HepG2 (cell line): ENCODE measurements around the gene ZSCAN31. TPM values are rescaled to one million over a fixed set of nuclear protein-coding genes. Genes with fewer than 3 reads are reported as not detected.

Experiments used
- HNRNPH1 ChIP-seq: fragments of 200-400 bp; formaldehyde crosslinking; optimal IDR thresholded peaks from 2 replicates; pipeline ENCODE3; 2017; ENCODE audit warnings: mild to moderate bottlenecking, low read depth, low read length
- HNRNPK ChIP-seq: fragments of 200-400 bp; formaldehyde crosslinking; IDR thresholded peaks from 2 replicates; pipeline ENCODE4 v1.6.1; 2018; ENCODE audit warnings: low read length, low read depth, moderate library complexity, mild to moderate bottlenecking; ENCODE audit not compliant: poor library complexity, severe bottlenecking
- IRX3 ChIP-seq: sonication (generic); formaldehyde crosslinking; IDR thresholded peaks from 2 replicates; pipeline ENCODE4 v1.8.1; 2023; ENCODE audit warnings: mild to moderate bottlenecking, low read depth, missing genetic modification reagents, borderline replicate concordance
- MIER2 ChIP-seq: IDR thresholded peaks from 2 replicates; pipeline ENCODE4 v1.6.1; 2016; ENCODE audit warnings: missing biosample characterization, missing genetic modification reagents
- SSRP1 ChIP-seq: IDR thresholded peaks from 2 replicates; pipeline ENCODE4 v1.6.1; 2016; ENCODE audit warnings: control low read depth
- STAT5B ChIP-seq: sonication (generic); formaldehyde crosslinking; IDR thresholded peaks from 2 replicates; pipeline ENCODE4 v1.4.0; 2020; ENCODE audit warnings: missing genetic modification reagents
- ZNF232 ChIP-seq: sonication (generic); formaldehyde crosslinking; IDR thresholded peaks from 2 replicates; pipeline ENCODE4 v1.4.0; 2020; ENCODE audit warnings: missing genetic modification reagents, borderline replicate concordance
- ZNF501 ChIP-seq: sonication (generic); formaldehyde crosslinking; IDR thresholded peaks from 2 replicates; pipeline ENCODE4 v1.5.1; 2020; ENCODE audit warnings: mild to moderate bottlenecking, moderate library complexity, missing genetic modification reagents
- ZNF570 ChIP-seq: sonication (generic); formaldehyde crosslinking; IDR thresholded peaks from 2 replicates; pipeline ENCODE4 v1.4.0; 2020; ENCODE audit warnings: mild to moderate bottlenecking, missing genetic modification reagents, borderline replicate concordance
- ZNF614 ChIP-seq: IDR thresholded peaks from 2 replicates; pipeline ENCODE4 v1.6.1; 2018; ENCODE audit warnings: missing biosample characterization, missing genetic modification reagents, inconsistent platforms, borderline replicate concordance
- ZNF766 ChIP-seq: sonication (generic); formaldehyde crosslinking; IDR thresholded peaks from 2 replicates; pipeline ENCODE4 v1.5.0; 2020; ENCODE audit warnings: missing genetic modification reagents, borderline replicate concordance
- ZNF777 ChIP-seq: sonication (generic); formaldehyde crosslinking; IDR thresholded peaks from 2 replicates; pipeline ENCODE4 v1.4.0; 2020; ENCODE audit warnings: missing genetic modification reagents
- ZSCAN25 ChIP-seq: sonication (generic); formaldehyde crosslinking; IDR thresholded peaks from 2 replicates; pipeline ENCODE4 v1.8.0; 2022; ENCODE audit warnings: mild to moderate bottlenecking, missing genetic modification reagents
- polyA plus RNA-seq, 8 experiments: library from polyadenylated mRNA; depleted of rRNA in 3 of 8; stranded (reverse) in 7 of 8; unstranded in 1 of 8; fragments of >200 nt; fragmentation: Illumina TruSeq in 4 of 8; extraction: Trizol in 4 of 8; gene quantifications; 2 replicates each; pipeline versions ENCODE4 v1.2.1 to v1.2.3, GENCODE V29; 2011 to 2016; ENCODE audit warnings: low read depth in 4 of 8, missing spikeins in 1 of 8, mixed read lengths in 1 of 8; ENCODE audit not compliant: insufficient read depth in 1 of 8
- total RNA-seq, 5 experiments: library from RNA; depleted of rRNA; stranded (reverse); fragments of >200 nt; fragmentation: Illumina TruSeq; extraction: Trizol; gene quantifications; 2 replicates each; pipeline ENCODE4 v1.2.3, GENCODE V29; 2016; ENCODE audit warnings: low read depth in 1 of 5
- TF ChIP-seq, protein P1 (sequence below): sonication (generic); formaldehyde crosslinking; IDR thresholded peaks from 2 replicates; pipeline ENCODE4 v1.4.0; 2020; ENCODE audit warnings: missing genetic modification reagents; ENCODE audit errors: not compliant biosample characterization
- TF ChIP-seq, protein P2 (sequence below), 2 experiments: sonication (generic) in 1 of 2; formaldehyde crosslinking in 1 of 2; IDR thresholded peaks; 2 replicates each; pipeline versions ENCODE4 v1.4.0 to v1.6.1; 2018 to 2020; ENCODE audit warnings: missing genetic modification reagents in 2 of 2, borderline replicate concordance in 1 of 2, low read depth in 1 of 2, mild to moderate bottlenecking in 1 of 2, missing biosample characterization in 1 of 2
- TF ChIP-seq, protein P3 (sequence below): sonication (generic); formaldehyde crosslinking; conservative IDR thresholded peaks from 2 replicates; pipeline ENCODE4 v1.4.0; 2020; ENCODE audit warnings: mild to moderate bottlenecking, missing genetic modification reagents, moderate library complexity
- TF ChIP-seq, protein P4 (sequence below): sonication (generic); formaldehyde crosslinking; IDR thresholded peaks from 2 replicates; pipeline ENCODE4 v1.8.1; 2023; ENCODE audit warnings: mild to moderate bottlenecking, inconsistent platforms, moderate library complexity, missing genetic modification reagents, borderline replicate concordance
- TF ChIP-seq, protein P5 (sequence below): sonication (generic); formaldehyde crosslinking; IDR thresholded peaks from 2 replicates; pipeline ENCODE4 v1.8.1; 2023; ENCODE audit warnings: mild to moderate bottlenecking, moderate library complexity, missing genetic modification reagents

ZSCAN31 gene
- total and polyA plus RNA-seq, 2 of the 13 experiments (the other 11 are each of a cell fraction or from before 2014, with no cell fraction given) = 5.3 to 6.2 TPM

DNA sequence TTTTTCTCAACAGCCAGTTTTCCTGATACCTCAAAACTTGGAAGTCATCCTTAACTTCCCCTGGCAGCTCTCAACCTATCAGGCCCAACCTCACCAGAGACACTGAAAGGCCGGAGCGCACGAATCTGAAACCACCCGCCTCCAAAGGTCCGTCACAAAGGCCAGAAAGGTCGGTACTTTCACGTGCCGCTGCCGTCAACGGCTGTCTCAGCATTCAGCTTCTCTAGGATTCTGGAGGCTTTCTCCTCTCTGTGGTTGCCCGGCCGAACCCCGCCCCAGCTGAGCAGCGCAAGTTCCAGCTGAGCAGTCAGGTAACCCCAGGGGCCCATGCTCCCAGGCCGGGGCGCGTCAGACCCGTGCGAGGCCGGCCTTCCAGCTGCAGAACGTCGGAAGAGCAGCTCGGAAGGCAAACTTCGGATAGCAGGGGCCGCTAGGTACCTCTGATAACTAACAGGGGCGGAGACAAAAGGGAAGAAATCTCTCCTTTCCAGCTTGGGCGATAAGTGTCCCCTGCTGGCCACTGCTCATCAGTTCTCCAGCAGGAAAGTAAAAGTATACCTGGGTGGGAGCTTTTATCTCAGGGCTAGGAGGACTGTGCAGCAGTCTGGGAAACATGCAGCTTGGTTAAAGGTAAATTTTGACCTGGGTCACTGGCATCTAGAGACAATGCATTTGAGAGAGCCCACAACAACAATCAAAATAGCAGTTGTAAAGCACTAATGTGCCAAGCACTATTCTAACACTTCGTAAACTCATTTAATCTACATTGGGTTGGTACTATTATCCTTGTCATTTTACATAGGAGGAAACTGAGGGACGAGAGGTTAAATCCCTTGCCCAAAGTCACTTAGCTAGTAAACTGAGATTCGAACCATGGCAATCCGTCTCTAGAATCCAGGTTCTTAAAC lies 47.5 kb upstream of the ZSCAN31 start (continued):
- TF ChIP-seq STAT5B = no peak
- TF ChIP-seq, protein P1, sequence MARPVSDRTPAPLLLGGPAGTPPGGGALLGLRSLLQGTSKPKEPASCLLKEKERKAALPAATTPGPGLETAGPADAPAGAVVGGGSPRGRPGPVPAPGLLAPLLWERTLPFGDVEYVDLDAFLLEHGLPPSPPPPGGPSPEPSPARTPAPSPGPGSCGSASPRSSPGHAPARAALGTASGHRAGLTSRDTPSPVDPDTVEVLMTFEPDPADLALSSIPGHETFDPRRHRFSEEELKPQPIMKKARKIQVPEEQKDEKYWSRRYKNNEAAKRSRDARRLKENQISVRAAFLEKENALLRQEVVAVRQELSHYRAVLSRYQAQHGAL (CRISPR knock-in tag) = no peak
- TF ChIP-seq ZNF614 (CRISPR knock-in tag) = 0 out of 2 replicates have a peak, but pooled peaks have one; percentile 71
- TF ChIP-seq, protein P2, sequence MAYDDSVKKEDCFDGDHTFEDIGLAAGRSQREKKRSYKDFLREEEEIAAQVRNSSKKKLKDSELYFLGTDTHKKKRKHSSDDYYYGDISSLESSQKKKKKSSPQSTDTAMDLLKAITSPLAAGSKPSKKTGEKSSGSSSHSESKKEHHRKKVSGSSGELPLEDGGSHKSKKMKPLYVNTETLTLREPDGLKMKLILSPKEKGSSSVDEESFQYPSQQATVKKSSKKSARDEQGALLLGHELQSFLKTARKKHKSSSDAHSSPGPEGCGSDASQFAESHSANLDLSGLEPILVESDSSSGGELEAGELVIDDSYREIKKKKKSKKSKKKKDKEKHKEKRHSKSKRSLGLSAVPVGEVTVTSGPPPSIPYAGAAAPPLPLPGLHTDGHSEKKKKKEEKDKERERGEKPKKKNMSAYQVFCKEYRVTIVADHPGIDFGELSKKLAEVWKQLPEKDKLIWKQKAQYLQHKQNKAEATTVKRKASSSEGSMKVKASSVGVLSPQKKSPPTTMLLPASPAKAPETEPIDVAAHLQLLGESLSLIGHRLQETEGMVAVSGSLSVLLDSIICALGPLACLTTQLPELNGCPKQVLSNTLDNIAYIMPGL (CRISPR knock-in tag; IDR thresholded peaks at IDR 0.05; ENCODE audit: borderline replicate concordance in 1 of 2, low read depth in 1 of 2) = peak; percentile 93 to 95
- peak; percentile 31; the same call in 1 of the 2 replicates for TF ChIP-seq ZNF766 (CRISPR knock-in tag)
- TF ChIP-seq ZNF570 (CRISPR knock-in tag) = no peak
- peak; percentile 85 for TF ChIP-seq SSRP1 (CRISPR knock-in tag)
- peak; percentile 99 for TF ChIP-seq ZNF501 (CRISPR knock-in tag)
- TF ChIP-seq ZSCAN25 (CRISPR knock-in tag) = 0 out of 2 replicates have a peak, but pooled peaks have one; percentile 55
- no peak for TF ChIP-seq HNRNPH1
- TF ChIP-seq ZNF232 (CRISPR knock-in tag) = peak; percentile 82; the same call in 1 of the 2 replicates
- TF ChIP-seq IRX3 (CRISPR knock-in tag) = peak; percentile 87
- TF ChIP-seq MIER2 (CRISPR knock-in tag) = peak; percentile 82
- TF ChIP-seq HNRNPK = no peak
- TF ChIP-seq, protein P3, sequence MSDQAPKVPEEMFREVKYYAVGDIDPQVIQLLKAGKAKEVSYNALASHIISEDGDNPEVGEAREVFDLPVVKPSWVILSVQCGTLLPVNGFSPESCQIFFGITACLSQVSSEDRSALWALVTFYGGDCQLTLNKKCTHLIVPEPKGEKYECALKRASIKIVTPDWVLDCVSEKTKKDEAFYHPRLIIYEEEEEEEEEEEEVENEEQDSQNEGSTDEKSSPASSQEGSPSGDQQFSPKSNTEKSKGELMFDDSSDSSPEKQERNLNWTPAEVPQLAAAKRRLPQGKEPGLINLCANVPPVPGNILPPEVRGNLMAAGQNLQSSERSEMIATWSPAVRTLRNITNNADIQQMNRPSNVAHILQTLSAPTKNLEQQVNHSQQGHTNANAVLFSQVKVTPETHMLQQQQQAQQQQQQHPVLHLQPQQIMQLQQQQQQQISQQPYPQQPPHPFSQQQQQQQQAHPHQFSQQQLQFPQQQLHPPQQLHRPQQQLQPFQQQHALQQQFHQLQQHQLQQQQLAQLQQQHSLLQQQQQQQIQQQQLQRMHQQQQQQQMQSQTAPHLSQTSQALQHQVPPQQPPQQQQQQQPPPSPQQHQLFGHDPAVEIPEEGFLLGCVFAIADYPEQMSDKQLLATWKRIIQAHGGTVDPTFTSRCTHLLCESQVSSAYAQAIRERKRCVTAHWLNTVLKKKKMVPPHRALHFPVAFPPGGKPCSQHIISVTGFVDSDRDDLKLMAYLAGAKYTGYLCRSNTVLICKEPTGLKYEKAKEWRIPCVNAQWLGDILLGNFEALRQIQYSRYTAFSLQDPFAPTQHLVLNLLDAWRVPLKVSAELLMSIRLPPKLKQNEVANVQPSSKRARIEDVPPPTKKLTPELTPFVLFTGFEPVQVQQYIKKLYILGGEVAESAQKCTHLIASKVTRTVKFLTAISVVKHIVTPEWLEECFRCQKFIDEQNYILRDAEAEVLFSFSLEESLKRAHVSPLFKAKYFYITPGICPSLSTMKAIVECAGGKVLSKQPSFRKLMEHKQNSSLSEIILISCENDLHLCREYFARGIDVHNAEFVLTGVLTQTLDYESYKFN = peak; percentile 69
- TF ChIP-seq, protein P4, sequence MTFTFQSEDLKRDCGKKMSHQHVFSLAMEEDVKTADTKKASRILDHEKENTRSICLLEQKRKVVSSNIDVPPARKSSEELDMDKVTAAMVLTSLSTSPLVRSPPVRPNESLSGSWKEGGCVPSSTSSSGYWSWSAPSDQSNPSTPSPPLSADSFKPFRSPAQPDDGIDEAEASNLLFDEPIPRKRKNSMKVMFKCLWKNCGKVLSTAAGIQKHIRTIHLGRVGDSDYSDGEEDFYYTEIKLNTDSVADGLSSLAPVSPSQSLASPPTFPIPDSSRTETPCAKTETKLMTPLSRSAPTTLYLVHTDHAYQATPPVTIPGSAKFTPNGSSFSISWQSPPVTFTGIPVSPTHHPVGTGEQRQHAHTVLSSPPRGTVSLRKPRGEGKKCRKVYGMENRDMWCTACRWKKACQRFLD (CRISPR knock-in tag) = 0 out of 2 replicates have a peak, but pooled peaks have one; percentile 36
- TF ChIP-seq, protein P5, sequence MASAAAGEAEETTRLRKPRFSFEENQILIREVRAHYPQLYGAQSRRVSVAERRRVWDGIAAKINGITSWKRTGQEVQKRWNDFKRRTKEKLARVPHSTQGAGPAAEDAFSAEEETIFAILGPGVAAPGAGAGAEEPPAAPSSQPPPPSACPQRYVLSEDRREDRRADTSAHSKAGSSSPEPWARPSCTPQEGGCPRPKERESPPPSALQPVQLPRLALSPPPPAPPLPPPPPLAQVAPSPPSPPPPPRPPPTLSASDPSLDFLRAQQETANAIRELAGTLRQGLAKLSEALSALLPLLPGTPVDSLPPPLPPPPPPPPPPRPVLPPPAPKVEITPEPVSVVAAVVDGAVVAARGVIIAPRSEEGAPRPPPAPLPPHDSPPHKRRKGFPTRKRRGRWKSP (CRISPR knock-in tag) = peak; percentile 92
- peak; percentile 93 for TF ChIP-seq ZNF777 (CRISPR knock-in tag)
